ENCODE measurements around the gene CITED4.
"Not testable (repeated sequence)": the region's sequence is repeated elsewhere in the genome, so short reads cannot be mapped to it uniquely, and the experiment has no call there.

The CITED4 gene

DNA sequence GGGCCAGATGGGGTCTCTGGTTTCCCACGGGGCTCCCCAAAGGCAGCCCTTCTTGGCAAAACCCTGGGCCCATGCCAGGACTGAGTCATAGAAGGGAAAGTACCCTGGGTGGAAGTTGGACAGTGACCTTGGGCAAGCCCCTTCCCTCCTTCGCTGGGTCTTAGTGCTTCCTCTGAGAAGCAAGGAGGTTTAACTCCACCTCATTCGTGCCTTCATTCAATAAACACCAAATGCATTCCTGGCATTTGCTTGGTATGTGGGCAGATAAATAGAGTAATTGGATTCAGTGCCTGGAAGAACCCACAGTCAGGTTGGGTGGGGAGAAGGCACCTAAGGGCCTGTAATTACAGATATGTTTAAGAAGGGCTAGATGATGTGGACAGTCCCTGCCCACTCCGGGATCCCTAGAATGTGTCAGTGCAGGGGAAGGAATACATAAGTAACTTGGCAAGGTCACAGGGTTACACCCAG, 36.3 kb upstream of the CITED4 start:
- Histone ChIP-seq H3K27ac (no peak overlapping the region), H3K36me3 (no peaks in the 10 kb centered on the region), H3K4me3 (ENCODE audit: low read depth, low read length) (no peak overlapping the region), H3K27me3 (ENCODE audit: insufficient read depth, low read depth, severe bottlenecking) (no peaks in the 10 kb centered on the region), H3K9me3 (ENCODE audit: severe bottlenecking) (peaks cover 14% of the 10 kb centered on the region)
- DNase-seq: no peak
- TF ChIP-seq, protein P1, sequence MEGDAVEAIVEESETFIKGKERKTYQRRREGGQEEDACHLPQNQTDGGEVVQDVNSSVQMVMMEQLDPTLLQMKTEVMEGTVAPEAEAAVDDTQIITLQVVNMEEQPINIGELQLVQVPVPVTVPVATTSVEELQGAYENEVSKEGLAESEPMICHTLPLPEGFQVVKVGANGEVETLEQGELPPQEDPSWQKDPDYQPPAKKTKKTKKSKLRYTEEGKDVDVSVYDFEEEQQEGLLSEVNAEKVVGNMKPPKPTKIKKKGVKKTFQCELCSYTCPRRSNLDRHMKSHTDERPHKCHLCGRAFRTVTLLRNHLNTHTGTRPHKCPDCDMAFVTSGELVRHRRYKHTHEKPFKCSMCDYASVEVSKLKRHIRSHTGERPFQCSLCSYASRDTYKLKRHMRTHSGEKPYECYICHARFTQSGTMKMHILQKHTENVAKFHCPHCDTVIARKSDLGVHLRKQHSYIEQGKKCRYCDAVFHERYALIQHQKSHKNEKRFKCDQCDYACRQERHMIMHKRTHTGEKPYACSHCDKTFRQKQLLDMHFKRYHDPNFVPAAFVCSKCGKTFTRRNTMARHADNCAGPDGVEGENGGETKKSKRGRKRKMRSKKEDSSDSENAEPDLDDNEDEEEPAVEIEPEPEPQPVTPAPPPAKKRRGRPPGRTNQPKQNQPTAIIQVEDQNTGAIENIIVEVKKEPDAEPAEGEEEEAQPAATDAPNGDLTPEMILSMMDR (IDR thresholded peaks at IDR 0.05; ENCODE audit: low read depth, low read length): no peak

DNA sequence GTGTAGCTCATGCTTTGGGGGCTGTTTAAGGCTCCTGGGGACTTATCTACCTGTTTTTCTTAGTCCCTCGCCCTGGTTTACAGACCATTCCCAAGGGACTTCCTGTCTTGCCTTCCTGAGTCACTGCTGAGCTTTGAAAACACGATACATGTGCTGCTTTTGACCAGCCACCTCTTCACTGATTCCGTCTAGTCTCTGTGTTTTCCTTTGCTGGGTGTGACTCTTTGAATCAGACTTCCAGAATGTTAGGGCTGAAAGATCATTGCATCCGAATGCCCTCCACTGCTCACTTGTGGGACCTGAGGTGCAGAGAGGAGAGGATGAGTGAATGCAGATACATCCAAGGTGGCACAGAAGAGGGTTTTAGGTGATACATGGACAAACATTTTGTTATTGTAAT, 35.4 kb upstream of the CITED4 start:
- H3K27me3 ChIP-seq (ENCODE audit: insufficient read depth, low read depth, severe bottlenecking): no peaks in the 10 kb centered on the region
- H3K36me3 ChIP-seq: no peaks in the 10 kb centered on the region
- no peak for DNase-seq
- TF ChIP-seq, protein P1 (IDR thresholded peaks at IDR 0.05; ENCODE audit: low read depth, low read length): no peak
- H3K9me3 ChIP-seq (ENCODE audit: severe bottlenecking): peaks cover 14% of the 10 kb centered on the region
- no peak overlapping the region for H3K27ac ChIP-seq
- H3K4me3 ChIP-seq (ENCODE audit: low read depth, low read length): no peak overlapping the region

DNA sequence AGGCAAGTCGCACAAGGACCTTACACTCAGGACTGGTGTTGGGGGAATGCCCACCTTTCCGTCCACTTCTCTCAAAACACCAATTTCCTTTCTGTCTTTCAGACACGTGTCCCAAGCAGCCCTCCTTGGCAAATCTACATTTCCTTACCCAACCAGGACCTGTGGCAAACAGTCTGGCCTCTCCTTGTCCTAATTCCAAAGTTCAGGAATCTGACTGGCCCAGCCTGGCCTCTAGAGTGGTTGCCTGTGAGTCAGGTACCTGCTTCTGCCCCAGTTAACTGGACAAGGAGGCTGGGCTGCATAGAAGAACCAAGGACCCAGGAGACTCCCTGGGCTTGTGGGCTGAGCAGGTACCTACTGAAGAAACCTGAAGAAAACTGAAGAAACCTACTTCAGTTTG, 34.3 kb upstream of the CITED4 start:
- TF ChIP-seq, protein P1 (IDR thresholded peaks at IDR 0.05; ENCODE audit: low read depth, low read length): no peak
- no peak overlapping the region for H3K4me3 ChIP-seq (ENCODE audit: low read depth, low read length)
- H3K27me3 ChIP-seq (ENCODE audit: insufficient read depth, low read depth, severe bottlenecking): no peaks in the 10 kb centered on the region
- no peak for DNase-seq
- peaks cover 14% of the 10 kb centered on the region for H3K9me3 ChIP-seq (ENCODE audit: severe bottlenecking)
- no peaks in the 10 kb centered on the region for H3K36me3 ChIP-seq
- H3K27ac ChIP-seq: no peak overlapping the region

DNA sequence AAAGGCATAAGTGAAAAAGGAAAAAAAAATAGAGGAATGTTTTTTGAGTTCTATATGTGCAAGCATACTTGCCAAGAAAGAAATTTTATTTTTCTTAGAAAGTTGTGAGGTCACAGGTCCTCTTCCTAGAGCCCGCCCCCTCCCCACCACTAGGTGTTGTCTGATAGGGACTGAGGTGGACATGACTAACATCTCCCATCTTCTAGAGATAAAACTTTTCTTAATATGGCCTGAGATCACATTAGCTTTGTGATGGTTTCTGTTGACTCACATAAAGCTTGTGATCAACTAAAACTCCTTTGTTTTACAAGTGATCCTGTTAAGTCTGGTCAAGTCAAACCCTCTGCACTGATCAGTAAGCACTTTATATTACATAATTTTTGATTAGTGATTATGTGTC, 33.4 kb upstream of the CITED4 start:
- peaks cover 14% of the 10 kb centered on the region for H3K9me3 ChIP-seq (ENCODE audit: severe bottlenecking)

DNA sequence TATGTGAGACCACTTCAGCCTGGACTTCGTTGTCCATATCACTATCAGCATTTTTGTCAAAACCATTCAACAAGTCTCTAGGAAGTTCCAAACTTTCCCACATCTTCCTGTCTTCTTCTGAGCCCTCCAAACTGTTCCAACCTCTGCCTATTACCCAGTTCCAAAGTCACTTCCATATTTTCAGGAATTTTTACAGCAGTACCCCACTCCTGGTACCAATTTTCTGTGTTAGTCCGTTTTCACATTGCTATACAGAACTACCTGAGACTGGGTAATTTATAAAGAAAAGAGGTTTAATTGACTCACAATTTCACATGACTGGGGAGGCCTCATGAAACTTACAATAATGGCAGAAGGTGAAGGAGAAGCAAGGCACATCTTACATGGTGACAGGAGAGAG, 32.7 kb upstream of the CITED4 start:
- peaks cover 14% of the 10 kb centered on the region for H3K9me3 ChIP-seq (ENCODE audit: severe bottlenecking)
- not testable (repeated sequence) for DNase-seq; H3K27ac ChIP-seq; H3K4me3 ChIP-seq (ENCODE audit: low read depth, low read length); H3K27me3 ChIP-seq (ENCODE audit: insufficient read depth, low read depth, severe bottlenecking); H3K36me3 ChIP-seq

More for the DNA sequence above, 33.4 kb upstream of the CITED4 start:
- Histone ChIP-seq H3K36me3 (no peaks in the 10 kb centered on the region), H3K27me3 (ENCODE audit: insufficient read depth, low read depth, severe bottlenecking) (no peaks in the 10 kb centered on the region), H3K4me3 (ENCODE audit: low read depth, low read length) (no peak overlapping the region), H3K27ac (no peak overlapping the region)
- no peak for DNase-seq
- TF ChIP-seq, protein P1 (IDR thresholded peaks at IDR 0.05; ENCODE audit: low read depth, low read length): no peak

DNA sequence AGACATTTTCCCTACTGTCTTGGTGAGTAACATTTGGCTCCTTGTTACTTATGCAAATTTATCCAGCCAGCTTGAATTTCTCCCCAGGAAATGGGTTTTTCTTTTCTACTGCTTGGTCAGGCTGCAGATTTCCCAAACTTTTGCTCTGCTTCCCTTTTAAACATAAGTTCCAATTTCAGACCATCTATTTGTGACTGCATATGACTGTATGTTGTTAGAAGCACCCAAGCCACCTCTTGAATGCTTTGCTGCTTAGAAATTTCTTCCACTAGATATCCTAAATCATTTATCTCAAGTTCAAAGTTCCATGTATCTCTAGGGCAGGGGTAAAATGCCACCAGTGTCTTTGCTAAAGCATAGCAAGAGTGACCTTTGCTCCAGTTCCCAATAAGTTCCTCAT, 32.3 kb upstream of the CITED4 start:
- Histone ChIP-seq H3K27ac (no peak overlapping the region), H3K9me3 (ENCODE audit: severe bottlenecking) (peaks cover 14% of the 10 kb centered on the region), H3K27me3 (ENCODE audit: insufficient read depth, low read depth, severe bottlenecking) (no peaks in the 10 kb centered on the region), H3K36me3 (no peaks in the 10 kb centered on the region), H3K4me3 (ENCODE audit: low read depth, low read length) (no peak overlapping the region)
- no peak for DNase-seq
- TF ChIP-seq, protein P1 (IDR thresholded peaks at IDR 0.05; ENCODE audit: low read depth, low read length): no peak

Measured in WERI-Rb-1 (cell line).